Body of pancreas (tissue), 4 donors: ENCODE measurements around the gene ADPRS.

Experiments used
- POLR2A ChIP-seq, 3 donors: fragments of 450-650 bp; IDR thresholded peaks; one replicate each; pipeline ENCODE4 v1.6.1; 2016; ENCODE audit warnings: antibody characterized with exemption in 3 of 3, mild to moderate bottlenecking in 2 of 3
- TF ChIP-seq, protein P1 (sequence below), 7 experiments: fragments of 450-650 bp in 4 of 7; fragments of 200-600 bp in 3 of 7; sonication (generic) in 3 of 7; IDR thresholded peaks; one replicate each; pipeline ENCODE4 v1.5.1; 2016 to 2019; ENCODE audit warnings: antibody characterized with exemption in 7 of 7

DNA sequence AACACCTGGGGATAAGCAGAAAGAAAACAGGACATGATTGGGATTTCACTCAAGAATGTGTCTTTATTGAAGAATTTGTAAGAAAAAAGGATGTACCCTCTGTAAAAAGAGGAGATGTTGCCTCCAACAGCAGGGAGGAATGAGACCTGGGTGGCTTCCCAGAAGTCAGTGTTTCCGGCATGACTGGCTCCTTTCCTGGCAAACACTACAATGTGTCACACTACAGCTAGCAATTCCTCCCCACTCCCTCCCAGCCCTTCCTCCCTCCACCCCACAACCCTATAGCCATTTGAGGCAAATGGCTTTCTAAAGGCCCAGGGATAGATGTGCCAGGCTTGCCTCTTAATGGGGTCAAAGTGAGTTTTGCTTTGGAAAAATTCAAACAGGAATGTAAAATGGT lies 47.8 kb downstream of the ADPRS start:
- TF ChIP-seq POLR2A (IDR thresholded peaks at IDR 0.05) = no peak
- TF ChIP-seq, protein P1, sequence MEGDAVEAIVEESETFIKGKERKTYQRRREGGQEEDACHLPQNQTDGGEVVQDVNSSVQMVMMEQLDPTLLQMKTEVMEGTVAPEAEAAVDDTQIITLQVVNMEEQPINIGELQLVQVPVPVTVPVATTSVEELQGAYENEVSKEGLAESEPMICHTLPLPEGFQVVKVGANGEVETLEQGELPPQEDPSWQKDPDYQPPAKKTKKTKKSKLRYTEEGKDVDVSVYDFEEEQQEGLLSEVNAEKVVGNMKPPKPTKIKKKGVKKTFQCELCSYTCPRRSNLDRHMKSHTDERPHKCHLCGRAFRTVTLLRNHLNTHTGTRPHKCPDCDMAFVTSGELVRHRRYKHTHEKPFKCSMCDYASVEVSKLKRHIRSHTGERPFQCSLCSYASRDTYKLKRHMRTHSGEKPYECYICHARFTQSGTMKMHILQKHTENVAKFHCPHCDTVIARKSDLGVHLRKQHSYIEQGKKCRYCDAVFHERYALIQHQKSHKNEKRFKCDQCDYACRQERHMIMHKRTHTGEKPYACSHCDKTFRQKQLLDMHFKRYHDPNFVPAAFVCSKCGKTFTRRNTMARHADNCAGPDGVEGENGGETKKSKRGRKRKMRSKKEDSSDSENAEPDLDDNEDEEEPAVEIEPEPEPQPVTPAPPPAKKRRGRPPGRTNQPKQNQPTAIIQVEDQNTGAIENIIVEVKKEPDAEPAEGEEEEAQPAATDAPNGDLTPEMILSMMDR (IDR thresholded peaks at IDR 0.05) = no peak
